Mesodermal cell (in vitro differentiated cells): ENCODE results near the gene RAP2B.

Experiments used
- H3K27ac ChIP-seq: 2 replicates; pipeline ENCODE4 v1.7.0; 2013; ENCODE audit warnings: mild to moderate bottlenecking, low read depth, low read length, moderate library complexity; ENCODE audit not compliant: severe bottlenecking
- H3K36me3 ChIP-seq: 2 replicates; pipeline ENCODE4 v1.7.1; 2013; ENCODE audit warnings: mild to moderate bottlenecking, low read length, moderate library complexity; ENCODE audit not compliant: control insufficient read depth, insufficient read depth
- H3K4me1 ChIP-seq: one replicate; pipeline ENCODE4 v1.7.1; 2013; ENCODE audit warnings: mild to moderate bottlenecking, low read length; ENCODE audit not compliant: insufficient read depth, control insufficient read depth, poor library complexity, severe bottlenecking
- H3K4me3 ChIP-seq: 2 replicates; pipeline ENCODE4 v1.7.0; 2013; ENCODE audit warnings: low read length, control low read depth, mild to moderate bottlenecking; ENCODE audit not compliant: insufficient read depth, poor library complexity, severe bottlenecking; ENCODE audit errors: extremely low read depth
- H3K9me3 ChIP-seq: 2 replicates; pipeline ENCODE4 v1.7.1; 2013; ENCODE audit warnings: mild to moderate bottlenecking, low read length, moderate library complexity; ENCODE audit not compliant: control insufficient read depth
- WGBS, 2 experiments: methylation state at CpG; one replicate each; pipeline ENCODE4 v1.1.5; 2013; ENCODE audit warnings: missing lambda C conversion rate in 2 of 2; ENCODE audit not compliant: insufficient coverage in 2 of 2; 5-methylcytosine and 5-hydroxymethylcytosine counted together

Gene RAP2B

DNA sequence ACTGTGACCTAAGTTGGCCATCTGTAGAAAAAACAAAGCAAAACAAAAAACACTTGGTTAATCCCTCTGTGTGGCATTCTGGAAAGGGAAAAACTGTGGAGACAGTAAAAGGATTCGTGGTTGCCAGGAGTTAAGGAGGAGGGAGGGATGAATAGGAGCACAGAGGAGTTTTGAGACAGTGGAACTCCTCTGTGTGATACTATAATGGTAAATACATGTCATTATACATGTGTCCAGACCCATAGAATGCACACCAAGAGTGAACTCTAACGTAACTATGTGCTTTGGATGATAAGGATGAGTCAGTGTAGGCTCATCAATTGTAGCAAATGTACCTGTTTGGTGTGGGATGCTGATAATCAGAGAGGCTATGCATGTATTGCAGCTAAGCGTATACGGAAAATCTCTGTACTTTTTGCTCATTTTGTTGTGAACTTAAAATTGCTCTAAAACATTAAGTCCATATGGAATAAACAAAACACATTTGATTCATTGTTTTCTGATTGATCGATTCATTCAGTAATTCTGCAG is 33.4 kb downstream of the RAP2B start:
- H3K9me3 ChIP-seq: no peaks in the 10 kb centered on the region
- no peaks in the 10 kb centered on the region for H3K4me1 ChIP-seq
- H3K36me3 ChIP-seq: no peaks in the 10 kb centered on the region
- H3K27ac ChIP-seq: no peak overlapping the region
- 82 to 86% methylated on average over 1 to 2 of the region's 5 CpGs for WGBS, 2 experiments
- H3K4me3 ChIP-seq: no peak overlapping the region

- Histone ChIP-seq H3K4me3 (no peak overlapping the region), H3K36me3 (no peaks in the 10 kb centered on the region), H3K4me1 (peaks cover 20% of the 10 kb centered on the region), H3K9me3 (no peaks in the 10 kb centered on the region), H3K27ac (peak overlapping the region; percentile 54)
- 9 to 12% methylated on average over 6 to 7 of the region's 8 CpGs for WGBS, 2 experiments
Observed at GRCh38 chr3:153209596-153209995, 47.6 kb downstream of the RAP2B start.

DNA sequence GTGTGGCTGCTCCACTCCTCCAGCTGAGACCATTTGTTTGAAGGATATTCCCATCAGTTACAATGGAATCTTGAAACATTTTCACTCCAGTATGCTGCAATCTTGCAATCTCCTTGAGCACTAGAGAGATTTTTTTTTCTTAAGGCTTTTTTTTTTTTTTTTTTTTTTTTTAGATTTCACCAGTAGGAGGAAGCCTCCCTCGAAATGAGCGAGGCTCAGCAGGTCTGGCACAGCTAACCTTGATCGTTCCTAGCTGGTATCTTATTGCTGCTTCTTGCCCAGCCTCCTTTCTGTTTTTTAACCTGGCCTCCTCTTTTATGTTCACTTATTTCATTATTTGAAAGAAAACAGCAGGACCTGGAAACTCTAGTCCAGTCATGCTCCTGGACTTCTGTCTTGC is 48.1 kb downstream of the RAP2B start:
- H3K9me3 ChIP-seq: no peaks in the 10 kb centered on the region
- H3K4me3 ChIP-seq: no peak overlapping the region
- H3K4me1 ChIP-seq: peaks cover 20% of the 10 kb centered on the region
- H3K27ac ChIP-seq: peak overlapping the region; percentile 54
- H3K36me3 ChIP-seq: no peaks in the 10 kb centered on the region
- WGBS, 2 experiments: 14 to 49% methylated on average over 1 to 3 of the region's 3 CpGs

DNA sequence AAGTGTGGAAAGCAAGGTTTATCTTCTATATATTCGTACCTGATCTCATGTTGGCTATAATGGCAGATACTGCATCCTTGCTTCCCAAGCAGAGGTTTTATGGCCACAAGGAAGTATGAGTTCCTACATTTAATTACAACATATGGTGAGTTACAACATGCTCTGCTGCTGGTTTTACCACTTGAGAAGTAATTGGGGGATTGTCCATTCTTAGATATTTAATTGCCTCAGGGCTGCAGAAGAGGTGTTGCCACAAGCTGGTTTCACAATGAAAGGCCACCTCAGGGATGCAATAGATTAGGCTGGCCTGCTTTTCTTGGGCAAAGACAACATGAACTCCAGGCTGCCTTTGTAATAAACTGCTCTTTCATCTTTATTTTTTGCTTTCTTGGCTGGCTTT is 48.6 kb downstream of the RAP2B start:
- H3K27ac ChIP-seq: no peak overlapping the region
- 83% methylated on average over 1 of the region's 1 CpG; no CpG with 5 or more reads in 1 of the 2 experiments for WGBS, 2 experiments

GRCh38 chr3:153215497-153215896 is 53.5 kb downstream of the RAP2B start:
- Histone ChIP-seq H3K36me3 (no peaks in the 10 kb centered on the region), H3K27ac (no peak overlapping the region), H3K4me3 (no peak overlapping the region), H3K4me1 (peaks cover 11% of the 10 kb centered on the region), H3K9me3 (no peaks in the 10 kb centered on the region)
- 100% methylated on average over 1 of the region's 1 CpG for WGBS, 2 experiments

More for the DNA sequence above, 48.6 kb downstream of the RAP2B start:
- no peaks in the 10 kb centered on the region for H3K9me3 ChIP-seq
- no peak overlapping the region for H3K4me3 ChIP-seq
- no peaks in the 10 kb centered on the region for H3K36me3 ChIP-seq
- H3K4me1 ChIP-seq: peaks cover 20% of the 10 kb centered on the region

GRCh38 chr3:153215966-153216365 is 53.9 kb downstream of the RAP2B start:
- WGBS, 2 experiments: 63 to 89% methylated on average over 3 to 5 of the region's 5 CpGs
- H3K27ac ChIP-seq: no peak overlapping the region
- H3K36me3 ChIP-seq: no peaks in the 10 kb centered on the region
- no peaks in the 10 kb centered on the region for H3K9me3 ChIP-seq
- no peak overlapping the region for H3K4me3 ChIP-seq
- peaks cover 12% of the 10 kb centered on the region for H3K4me1 ChIP-seq

DNA sequence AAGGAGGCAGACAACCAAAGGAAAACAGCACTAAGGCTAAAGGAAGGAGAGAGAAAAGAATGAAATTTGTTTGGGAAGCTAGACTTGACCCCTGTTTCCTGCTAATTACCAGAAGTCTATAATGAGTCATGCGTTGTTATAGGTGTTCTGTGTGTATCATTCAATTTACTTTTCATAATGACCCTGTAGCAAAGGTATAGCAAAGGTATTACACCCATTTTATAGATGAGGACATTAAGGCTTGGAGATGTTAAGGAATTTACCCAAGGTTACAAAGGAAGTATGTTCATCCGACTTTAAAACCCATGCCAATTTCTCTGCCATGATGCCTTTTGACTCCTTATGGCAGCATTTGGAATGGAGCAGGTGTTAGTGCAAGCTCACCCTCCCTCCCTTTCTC is 54.9 kb downstream of the RAP2B start:
- peaks cover 12% of the 10 kb centered on the region for H3K4me1 ChIP-seq
- no peak overlapping the region for H3K4me3 ChIP-seq
- no peaks in the 10 kb centered on the region for H3K36me3 ChIP-seq
- no peak overlapping the region for H3K27ac ChIP-seq
- 100% methylated on average over 1 of the region's 2 CpGs; no CpG with 5 or more reads in 1 of the 2 experiments for WGBS, 2 experiments
- H3K9me3 ChIP-seq: no peaks in the 10 kb centered on the region

DNA sequence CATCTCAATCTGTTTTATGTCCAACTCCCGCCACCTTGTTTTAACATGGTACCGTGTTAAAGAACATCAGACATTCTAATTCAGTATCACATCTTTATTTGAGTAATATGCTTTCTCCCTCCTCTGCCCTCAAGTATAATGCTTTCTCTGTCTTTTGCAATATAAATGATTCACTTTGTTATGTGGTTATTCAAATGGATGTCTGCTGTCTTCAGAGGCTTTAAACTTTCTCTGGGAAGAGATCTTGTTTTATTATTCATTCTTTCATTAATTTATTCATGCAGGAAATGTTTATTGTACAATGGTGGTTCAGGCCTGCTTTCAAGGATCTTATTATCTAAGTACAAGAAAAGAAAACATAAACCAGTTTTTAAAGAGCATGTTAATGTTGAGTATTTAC is 57.1 kb downstream of the RAP2B start:
- Histone ChIP-seq H3K4me3 (no peak overlapping the region), H3K36me3 (no peaks in the 10 kb centered on the region), H3K9me3 (no peaks in the 10 kb centered on the region), H3K27ac (no peak overlapping the region), H3K4me1 (peaks cover 11% of the 10 kb centered on the region)
- 63 to 93% methylated on average over 2 of the region's 2 CpGs for WGBS, 2 experiments
